Measurements from ENCODE around the gene OPA1. TPM values are rescaled to one million over a fixed set of nuclear protein-coding genes. Genes with fewer than 3 reads are reported as not detected.

OPA1 gene
- polyA plus RNA-seq, 1 donor (not counting 4 experiments of a cell fraction or from before 2014, with no cell fraction given) = 50.1 TPM

DNA sequence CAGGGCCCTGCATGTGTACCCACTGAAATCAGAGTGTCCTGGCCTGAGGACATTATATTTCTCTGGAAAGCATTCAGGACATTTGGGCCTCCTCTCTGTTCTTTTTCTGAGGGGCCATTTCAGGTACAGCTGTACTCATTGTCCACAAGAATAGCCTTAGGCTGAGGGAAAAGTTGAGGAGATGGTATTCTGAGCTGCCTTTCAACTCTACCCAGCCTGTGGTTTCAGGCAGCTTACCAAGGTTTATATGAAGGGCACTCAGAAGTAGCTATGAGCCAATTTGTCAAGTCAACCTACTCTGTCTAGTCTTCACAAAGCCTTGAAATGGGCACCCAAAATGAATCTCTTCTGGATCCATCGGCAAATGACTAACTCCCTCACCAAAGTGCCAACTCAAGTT is 47.7 kb upstream of the OPA1 start:
- Histone ChIP-seq H3K9me3 (ENCODE audit: control insufficient read depth, low read depth, low read length) (no peaks in the 10 kb centered on the region), H3K4me3 (ENCODE audit: control insufficient read depth in 2 of 3, extremely low read depth in 1 of 3, insufficient read depth in 2 of 3, low read depth in 1 of 3, low read length in 3 of 3) (no peak overlapping the region), H2AFZ (ENCODE audit: control insufficient read depth, low read length) (no peak overlapping the region), H3K79me2 (ENCODE audit: control insufficient read depth, insufficient read depth, low read length) (no peaks in the 10 kb centered on the region), H3K36me3 (ENCODE audit: control insufficient read depth in 2 of 2, extremely low read depth in 1 of 2, insufficient read depth in 2 of 2, low read length in 2 of 2) (no peaks in the 10 kb centered on the region), H3K4me1 (ENCODE audit: control insufficient read depth, extremely low read depth, insufficient read depth, low read length) (no peaks in the 10 kb centered on the region), H3K4me2 (ENCODE audit: control insufficient read depth, extremely low read depth, insufficient read depth, low read depth, low read length) (no peak overlapping the region), H4K20me1 (ENCODE audit: control insufficient read depth, extremely low read depth, insufficient read depth, low read length) (no peaks in the 10 kb centered on the region), H3K9ac (ENCODE audit: control insufficient read depth, extremely low read depth, insufficient read depth, low read length) (no peak overlapping the region), H3K27me3 (ENCODE audit: control insufficient read depth, extremely low read depth, insufficient read depth, low read length) (no peaks in the 10 kb centered on the region), H3K9me1 (ENCODE audit: control insufficient read depth, extremely low read depth, insufficient read depth, low read length) (no peaks in the 10 kb centered on the region), H3K27ac (ENCODE audit: control insufficient read depth, insufficient read depth, low read length) (no peak overlapping the region)
- dilution Hi-C loops (cut with MboI; ENCODE audit: extremely low pct_ligation_motif_present, low sequenced_read_pairs) = no loop called here
- no peak for DNase-seq (ENCODE audit: low read depth, low spot score)
- TF ChIP-seq, protein P1, sequence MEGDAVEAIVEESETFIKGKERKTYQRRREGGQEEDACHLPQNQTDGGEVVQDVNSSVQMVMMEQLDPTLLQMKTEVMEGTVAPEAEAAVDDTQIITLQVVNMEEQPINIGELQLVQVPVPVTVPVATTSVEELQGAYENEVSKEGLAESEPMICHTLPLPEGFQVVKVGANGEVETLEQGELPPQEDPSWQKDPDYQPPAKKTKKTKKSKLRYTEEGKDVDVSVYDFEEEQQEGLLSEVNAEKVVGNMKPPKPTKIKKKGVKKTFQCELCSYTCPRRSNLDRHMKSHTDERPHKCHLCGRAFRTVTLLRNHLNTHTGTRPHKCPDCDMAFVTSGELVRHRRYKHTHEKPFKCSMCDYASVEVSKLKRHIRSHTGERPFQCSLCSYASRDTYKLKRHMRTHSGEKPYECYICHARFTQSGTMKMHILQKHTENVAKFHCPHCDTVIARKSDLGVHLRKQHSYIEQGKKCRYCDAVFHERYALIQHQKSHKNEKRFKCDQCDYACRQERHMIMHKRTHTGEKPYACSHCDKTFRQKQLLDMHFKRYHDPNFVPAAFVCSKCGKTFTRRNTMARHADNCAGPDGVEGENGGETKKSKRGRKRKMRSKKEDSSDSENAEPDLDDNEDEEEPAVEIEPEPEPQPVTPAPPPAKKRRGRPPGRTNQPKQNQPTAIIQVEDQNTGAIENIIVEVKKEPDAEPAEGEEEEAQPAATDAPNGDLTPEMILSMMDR (optimal IDR thresholded peaks at IDR 0.05 in 1 of 3, IDR thresholded peaks at IDR 0.05 in 1 of 3, conservative IDR thresholded peaks at IDR 0.05 in 1 of 3; ENCODE audit: extremely low read depth in 1 of 3, insufficient read depth in 2 of 3, low read length in 3 of 3) = no peak
- no peak for TF ChIP-seq EZH2 (IDR thresholded peaks at IDR 0.05; ENCODE audit: low read length)
- no peak for FAIRE-seq

DNA sequence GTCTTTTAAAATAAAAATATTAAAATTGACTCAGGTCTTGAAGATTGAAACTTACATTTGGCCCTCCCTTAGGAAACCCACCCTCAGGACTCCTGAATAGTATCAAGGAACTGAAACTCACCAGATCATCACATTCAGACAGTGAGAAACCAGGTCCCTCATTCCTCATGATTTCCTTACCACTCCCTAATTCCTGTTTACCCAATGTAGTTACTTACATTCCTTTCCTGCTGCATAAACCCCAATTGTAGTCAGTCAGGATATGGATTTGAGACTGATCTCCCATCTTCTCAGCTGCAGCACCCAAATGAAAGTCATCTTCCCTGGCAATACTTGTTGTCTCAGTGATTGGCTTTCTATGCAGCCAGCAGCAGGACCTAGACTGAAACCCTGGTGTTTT is 46.9 kb upstream of the OPA1 start:
- Histone ChIP-seq H3K36me3 (ENCODE audit: control insufficient read depth in 2 of 2, extremely low read depth in 1 of 2, insufficient read depth in 2 of 2, low read length in 2 of 2) (no peaks in the 10 kb centered on the region), H4K20me1 (ENCODE audit: control insufficient read depth, extremely low read depth, insufficient read depth, low read length) (no peaks in the 10 kb centered on the region), H3K9me1 (ENCODE audit: control insufficient read depth, extremely low read depth, insufficient read depth, low read length) (no peaks in the 10 kb centered on the region), H3K27me3 (ENCODE audit: control insufficient read depth, extremely low read depth, insufficient read depth, low read length) (no peaks in the 10 kb centered on the region), H2AFZ (ENCODE audit: control insufficient read depth, low read length) (no peak overlapping the region), H3K4me1 (ENCODE audit: control insufficient read depth, extremely low read depth, insufficient read depth, low read length) (no peaks in the 10 kb centered on the region), H3K79me2 (ENCODE audit: control insufficient read depth, insufficient read depth, low read length) (no peaks in the 10 kb centered on the region), H3K27ac (ENCODE audit: control insufficient read depth, insufficient read depth, low read length) (no peak overlapping the region), H3K4me2 (ENCODE audit: control insufficient read depth, extremely low read depth, insufficient read depth, low read depth, low read length) (no peak overlapping the region), H3K4me3 (ENCODE audit: control insufficient read depth in 2 of 3, extremely low read depth in 1 of 3, insufficient read depth in 2 of 3, low read depth in 1 of 3, low read length in 3 of 3) (no peak overlapping the region), H3K9ac (ENCODE audit: control insufficient read depth, extremely low read depth, insufficient read depth, low read length) (no peak overlapping the region), H3K9me3 (ENCODE audit: control insufficient read depth, low read depth, low read length) (no peaks in the 10 kb centered on the region)
- DNase-seq (ENCODE audit: low read depth, low spot score) (no peak), FAIRE-seq (no peak)
- dilution Hi-C loops (cut with MboI; ENCODE audit: extremely low pct_ligation_motif_present, low sequenced_read_pairs) = no loop called here
- TF ChIP-seq, protein P1 (optimal IDR thresholded peaks at IDR 0.05 in 1 of 3, IDR thresholded peaks at IDR 0.05 in 1 of 3, conservative IDR thresholded peaks at IDR 0.05 in 1 of 3; ENCODE audit: extremely low read depth in 1 of 3, insufficient read depth in 2 of 3, low read length in 3 of 3) = no peak
- no peak for TF ChIP-seq EZH2 (IDR thresholded peaks at IDR 0.05; ENCODE audit: low read length)
